GM21786 (cell line): Measurements from ENCODE around the gene FAM241A.
"Not testable (repeated sequence)": the region's sequence is repeated elsewhere in the genome, so short reads cannot be mapped to it uniquely, and the experiment has no call there.

Experiments used
- ATAC-seq: cut with Tn5 transposase; IDR thresholded peaks from one replicate; pipeline ENCODE4 v1.9.1; 2021; ENCODE audit not compliant: unreplicated experiment

Gene FAM241A

DNA sequence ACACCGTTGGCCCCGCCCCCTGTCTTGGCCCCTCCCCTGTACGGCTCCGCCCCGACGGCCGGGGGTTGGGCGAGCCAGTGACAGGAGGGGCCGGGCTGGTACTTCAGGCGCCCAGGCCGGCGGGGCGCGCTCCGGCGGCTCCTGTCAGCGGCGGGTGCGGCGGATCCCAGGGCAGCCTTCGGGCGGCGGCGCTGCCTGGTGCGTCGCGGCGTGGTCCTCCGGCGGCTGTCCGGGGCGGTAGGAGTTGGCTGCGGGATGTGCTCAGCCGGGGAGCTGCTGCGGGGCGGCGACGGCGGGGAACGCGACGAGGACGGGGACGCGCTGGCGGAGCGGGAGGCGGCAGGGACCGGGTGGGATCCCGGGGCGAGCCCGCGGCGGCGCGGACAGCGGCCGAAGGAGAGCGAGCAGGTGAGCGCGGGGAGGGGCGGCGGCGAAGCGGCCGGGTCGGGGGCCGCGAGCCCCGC is at the start of gene FAM241A:
FAM241A (plus strand) TSS at position 129 of the 464 bp plus-strand sequence; CDS start at position 256, 127 bp downstream.
- peak; percentile 84 for ATAC-seq

DNA sequence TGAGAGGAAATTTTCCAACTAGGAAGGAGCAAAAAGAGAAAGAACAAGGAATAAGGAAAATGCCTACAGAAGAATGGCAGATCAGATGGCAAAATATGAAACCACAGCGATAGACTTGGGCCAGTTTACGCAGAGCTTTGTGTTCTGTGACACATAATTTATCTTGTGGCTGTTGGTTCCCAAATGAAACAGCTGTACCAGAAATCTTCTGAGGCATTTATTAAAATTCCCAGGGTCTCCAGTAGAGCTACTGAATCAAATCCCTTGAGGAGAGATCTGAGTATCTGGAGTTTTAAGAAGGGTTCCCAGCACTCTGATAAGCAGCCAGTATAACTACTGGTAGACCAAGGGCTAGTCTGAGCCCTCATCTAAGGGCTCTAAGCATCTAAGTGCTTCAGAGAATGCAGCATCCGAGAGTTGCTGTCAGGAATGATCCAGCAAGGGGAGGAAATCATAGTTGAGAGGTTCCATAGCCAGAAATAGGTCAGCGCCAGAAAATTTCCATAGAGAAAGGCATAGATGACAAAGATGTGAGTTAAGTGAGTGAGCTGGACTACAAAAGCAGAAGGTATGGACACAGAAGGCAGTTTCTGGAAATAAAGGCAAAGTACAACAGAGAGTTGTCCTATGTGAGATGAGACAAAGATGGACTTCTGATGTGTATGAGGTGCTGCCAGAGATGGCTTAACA is 46.3 kb upstream of the FAM241A start:
- ATAC-seq = no peak

DNA sequence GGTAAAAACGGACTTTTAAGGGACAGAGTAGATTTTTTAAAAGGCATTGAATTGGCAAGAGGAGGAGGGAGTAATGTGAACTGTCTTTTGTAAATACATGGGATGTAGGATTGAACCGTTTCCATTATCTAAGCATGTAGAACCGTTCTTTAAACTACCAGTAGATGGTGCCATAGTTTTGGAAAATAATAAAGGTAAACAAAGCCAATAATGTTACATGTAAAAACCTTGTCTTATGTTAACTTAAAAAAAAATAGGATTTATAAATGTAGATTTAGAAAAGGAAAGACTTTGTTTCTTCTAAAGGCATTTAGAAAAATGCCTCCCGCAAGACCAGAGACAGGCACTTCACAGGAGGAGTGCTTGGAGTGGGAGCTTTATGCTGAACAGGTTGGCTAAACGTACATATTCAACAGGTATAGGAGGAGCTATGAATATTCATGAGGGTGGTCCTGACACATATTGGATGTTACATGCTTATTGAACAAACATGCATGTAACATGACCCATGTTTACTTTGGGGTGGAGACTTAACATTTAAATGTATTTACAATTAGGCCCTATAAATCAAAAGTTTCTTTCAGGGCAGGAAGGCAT is 45.5 kb upstream of the FAM241A start:
- peak; percentile 78 for ATAC-seq

DNA sequence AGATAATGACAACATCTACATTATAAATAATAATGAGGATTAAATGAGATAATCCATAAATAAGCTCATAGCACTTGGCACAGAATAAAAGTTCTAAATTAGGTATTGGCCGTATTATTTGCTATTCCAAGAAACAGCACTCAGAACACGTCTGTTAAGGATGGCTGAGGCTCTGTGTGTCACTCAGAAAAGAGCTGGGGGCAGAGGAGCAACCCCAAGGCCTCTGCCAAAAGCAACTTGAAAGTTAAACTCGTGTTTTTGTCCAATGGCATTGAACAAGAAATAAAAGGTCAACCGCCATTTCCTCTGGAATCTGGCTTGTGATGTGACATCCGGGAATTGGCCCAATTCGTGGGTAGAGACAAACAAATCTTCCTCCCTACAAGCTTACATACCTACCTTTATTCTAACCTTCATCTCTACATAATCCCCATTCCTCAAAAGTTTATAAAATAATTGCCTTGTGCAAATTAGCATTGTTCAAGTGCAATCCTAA is 42.3 kb upstream of the FAM241A start:
- no peak for ATAC-seq

DNA sequence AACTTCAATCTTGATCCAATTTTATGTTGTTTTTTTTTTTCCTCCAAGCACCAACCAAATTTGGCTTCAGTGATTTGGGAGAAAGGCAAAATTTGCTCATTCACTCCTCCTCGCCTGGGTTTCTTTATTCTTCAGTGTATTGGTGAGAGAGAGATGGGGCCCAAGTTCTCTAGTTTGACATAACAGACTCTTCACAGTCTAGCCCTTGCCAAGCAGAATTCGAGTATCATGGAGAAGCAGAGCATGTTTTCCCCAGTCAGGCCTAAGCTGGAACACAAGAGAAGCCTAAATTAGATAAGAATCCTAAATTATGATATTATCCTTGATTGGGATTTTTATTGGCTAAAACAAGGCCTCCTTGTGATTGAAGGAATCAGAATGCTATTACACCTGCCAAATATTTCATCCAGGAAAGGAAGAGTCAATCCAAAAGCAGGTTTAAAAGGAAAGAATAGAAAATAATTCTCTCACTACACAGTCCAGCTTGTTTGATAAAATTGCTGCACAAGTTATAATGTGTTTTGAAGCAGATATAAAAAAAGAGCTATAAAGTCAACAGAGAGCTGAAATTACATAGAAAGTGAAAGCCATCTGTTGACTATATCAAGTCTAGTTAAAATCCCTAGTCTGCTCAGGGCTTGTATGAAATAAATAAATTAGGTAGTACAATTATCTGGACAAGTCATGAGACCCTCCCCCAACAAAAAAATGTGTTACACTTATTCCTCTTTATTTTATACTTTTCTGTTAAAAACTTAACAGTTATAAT is 39.9 kb upstream of the FAM241A start:
- no peak for ATAC-seq

DNA sequence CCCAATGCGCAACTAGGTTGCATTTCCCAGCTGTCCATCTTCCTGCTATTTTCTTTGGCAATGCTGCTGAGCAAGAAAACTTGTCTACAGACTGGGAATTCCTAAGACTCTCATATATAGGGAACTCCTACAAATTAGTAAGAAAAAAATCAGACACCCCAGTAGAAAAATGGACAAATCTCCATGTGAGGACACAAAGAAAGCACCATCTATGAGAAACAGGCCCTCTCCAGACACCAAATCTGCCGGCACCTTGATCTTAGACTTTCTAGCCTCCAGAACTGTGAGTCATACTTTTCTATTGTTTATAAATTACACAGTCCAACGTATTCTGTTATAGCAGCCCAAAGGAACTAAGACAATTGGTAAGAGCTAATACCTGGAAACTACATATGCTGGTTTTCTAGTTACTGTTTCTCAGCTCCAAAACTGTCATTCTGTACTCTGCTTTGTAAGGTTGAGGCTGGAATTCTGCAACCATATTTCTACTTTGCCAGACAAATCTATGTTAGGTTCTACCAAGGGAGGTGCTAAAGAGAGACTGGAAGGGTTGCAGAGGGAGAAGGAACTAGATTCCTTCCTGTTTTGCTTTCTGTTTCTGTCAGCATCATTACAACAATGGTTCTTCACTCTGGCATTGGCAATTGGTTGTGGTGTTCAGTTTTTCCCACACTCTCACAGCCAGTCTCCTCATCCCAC is 35.7 kb upstream of the FAM241A start:
- ATAC-seq = no peak

DNA sequence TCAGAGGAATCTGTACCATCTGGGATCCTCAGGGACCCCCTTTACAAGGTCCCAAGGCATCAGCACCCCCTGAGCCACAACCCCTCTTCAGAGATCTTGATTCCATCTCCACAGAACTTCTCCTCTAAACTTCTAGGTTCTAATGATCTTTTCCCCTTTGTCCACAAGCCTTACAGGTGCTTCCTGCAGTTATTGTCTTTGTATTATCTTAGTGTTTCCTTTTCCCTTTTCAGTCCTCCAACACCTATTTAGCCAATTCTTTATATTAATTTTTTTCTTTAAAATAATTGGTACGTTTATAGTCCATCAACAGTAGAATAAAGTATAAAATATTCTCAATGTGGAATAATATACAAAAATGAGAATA is 35.2 kb upstream of the FAM241A start:
- no peak for ATAC-seq

DNA sequence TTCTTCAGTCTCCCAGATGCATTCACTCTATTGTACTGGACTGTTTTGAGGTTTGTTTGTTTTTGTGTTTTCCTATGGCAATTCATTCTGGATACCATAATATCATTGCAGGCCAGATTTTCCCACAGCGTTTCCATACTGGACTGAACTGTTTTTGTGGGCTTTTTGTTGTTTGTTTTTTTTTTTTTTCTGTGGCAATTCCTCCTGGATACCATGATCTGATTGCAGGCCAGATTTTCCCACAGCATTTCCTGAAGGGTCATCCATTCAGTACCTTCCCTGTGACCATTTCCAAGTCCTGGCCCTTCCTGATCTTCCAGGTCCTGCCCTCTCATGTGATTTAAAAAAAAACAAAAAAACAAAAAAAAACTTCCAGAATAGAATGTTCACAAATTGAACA is 33.9 kb upstream of the FAM241A start:
- ATAC-seq = no peak

DNA sequence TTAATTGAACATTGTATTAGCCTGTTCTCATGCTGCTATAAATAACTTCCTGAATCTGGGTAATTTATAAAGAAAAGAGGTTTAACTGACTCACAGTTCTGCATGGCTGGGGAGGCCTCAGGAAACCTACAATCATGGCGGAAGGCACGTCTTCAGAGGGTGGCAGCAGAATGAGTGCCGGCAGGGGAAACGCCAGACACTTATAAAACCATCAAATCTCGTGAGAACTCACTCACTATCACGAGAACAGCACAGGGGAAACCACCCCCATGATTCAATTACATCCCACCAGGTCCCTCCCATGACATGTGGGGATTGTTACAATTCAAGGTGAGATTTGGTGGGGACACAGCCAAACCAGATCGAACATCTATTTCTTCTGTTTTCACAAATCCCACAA is 33.2 kb upstream of the FAM241A start:
- not testable (repeated sequence) for ATAC-seq

DNA sequence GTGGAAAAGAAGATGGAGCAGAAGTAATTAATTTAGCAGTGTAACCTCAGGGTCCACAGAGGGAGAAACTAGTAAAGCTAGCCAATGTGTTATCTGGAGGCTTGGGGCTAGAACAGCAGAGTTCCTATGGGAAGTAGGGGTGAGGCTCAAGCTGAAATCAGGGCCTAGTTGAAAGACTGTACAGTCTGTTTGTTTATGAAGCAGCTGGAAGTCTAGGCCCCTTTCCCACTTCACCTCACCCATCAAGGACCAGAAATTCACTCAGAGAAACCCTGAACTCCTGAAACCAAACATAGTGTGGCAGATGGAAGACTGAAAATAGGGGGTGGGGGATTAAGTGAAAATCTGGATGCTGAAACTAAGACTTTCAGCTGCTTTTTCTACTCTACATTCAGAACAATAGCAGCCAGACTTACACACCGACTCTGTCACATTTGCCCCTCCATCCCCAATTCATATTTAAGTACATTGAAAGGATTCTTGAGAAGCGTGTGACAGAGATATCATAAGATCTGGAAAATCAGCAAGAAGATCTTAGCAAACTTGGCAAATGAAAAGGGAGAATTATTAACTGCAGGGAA is 32.6 kb upstream of the FAM241A start:
- ATAC-seq = no peak

DNA sequence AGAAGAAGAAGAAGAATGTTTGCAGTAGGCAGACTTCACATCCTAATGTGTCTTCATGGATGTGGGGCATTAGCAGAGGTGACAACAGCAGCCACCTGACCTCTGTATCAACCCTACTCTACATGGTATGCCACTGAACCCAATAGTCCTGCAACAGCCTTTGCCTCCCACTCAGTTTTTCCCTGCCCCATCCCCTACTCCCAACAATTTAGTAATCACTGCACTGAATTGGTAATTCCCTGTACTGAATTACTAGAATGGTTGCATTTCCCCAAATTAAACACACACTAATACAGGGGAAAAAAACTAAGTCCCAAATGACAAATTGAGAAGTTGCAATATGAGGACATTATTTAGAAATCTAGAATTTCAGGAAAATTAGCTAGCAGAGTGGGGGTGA is 31.4 kb upstream of the FAM241A start:
- no peak for ATAC-seq

DNA sequence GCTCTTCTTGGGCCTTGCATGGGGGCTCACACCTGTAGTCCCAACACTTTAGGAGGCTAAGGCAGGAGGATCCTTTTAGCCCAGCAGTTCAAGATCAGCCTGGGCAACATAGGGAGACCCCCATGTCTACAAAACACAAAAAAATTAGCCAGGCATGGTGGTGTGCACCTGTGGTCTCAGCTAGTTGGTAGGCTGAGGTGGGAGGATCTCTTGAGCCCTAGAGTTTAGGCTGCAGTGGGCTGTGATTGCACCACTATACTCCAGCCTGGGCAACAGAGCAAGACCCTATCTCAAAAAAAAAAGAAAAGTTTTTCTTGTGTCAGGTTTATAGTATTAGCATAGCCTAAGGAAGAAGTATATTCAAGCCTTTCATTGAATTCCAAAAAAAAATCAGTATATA is 30.8 kb upstream of the FAM241A start:
- ATAC-seq = no peak

DNA sequence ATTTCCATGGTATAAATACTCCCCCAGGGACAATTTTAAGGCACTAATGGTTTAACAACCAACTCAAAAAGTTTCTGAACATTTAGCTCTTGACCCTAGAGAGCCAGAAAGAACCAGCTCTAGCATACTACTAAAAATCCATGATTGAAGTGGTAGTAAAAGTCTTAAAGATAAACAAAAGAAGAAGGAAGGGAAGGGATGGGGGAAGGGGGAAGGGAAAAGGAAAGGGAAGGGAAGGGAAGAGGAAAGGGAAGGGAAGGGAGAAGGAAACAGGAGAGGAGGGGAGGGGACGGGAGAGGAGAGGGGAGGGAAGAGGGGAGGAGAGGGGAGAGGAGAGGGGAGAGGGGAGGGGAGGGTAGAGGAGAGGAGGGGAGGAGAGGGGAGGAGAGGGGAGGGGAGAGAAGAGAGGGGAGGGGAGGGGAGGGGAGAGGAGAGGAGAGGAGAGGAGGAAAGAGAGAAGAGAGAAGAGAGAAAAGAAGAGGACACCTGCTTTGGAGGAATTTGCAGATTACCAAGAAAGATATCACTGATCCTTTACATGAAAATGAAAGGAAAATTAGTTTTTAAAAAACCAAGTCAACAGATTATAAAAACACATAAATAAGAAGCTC is 26.4 kb upstream of the FAM241A start:
- no peak for ATAC-seq

DNA sequence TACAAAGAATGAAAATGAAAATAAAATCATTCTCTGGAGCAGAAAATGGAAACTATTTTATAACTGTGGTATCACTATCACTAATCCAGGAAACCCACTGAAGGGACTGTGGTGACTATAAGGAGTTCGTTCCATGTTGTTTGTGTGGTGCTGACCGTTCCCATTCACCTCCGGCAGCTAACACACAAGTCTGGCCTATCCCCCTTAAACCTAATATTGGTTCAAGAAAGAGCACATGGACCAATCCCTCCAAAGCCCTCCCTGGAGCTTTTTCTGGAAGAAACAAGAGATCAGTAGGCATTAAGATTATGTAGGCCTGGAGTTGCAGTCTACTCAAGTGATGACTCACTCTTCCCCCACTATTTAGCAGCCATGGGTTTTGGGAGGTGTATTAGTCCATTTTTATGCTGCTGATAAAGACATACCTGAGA is 25.9 kb upstream of the FAM241A start:
- ATAC-seq = peak; percentile 85

DNA sequence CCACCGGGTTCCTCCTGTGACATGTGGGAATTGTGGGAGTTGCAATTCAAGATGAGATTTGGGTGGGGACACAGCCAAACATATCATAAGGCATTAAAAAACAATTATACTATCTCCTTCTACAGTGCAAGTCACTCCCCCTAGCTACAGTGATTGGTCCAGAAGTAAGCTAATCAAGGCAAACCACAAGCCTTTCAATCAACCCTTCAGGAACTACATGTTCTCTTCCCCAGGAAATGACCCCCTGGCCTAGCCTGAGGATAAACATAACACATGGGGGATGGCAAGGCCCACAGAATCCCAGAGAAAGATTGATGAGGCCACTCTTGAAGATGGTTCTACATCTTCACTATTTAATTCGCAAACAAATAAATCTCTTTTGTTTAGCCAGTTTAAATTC is 25.2 kb upstream of the FAM241A start:
- no peak for ATAC-seq

DNA sequence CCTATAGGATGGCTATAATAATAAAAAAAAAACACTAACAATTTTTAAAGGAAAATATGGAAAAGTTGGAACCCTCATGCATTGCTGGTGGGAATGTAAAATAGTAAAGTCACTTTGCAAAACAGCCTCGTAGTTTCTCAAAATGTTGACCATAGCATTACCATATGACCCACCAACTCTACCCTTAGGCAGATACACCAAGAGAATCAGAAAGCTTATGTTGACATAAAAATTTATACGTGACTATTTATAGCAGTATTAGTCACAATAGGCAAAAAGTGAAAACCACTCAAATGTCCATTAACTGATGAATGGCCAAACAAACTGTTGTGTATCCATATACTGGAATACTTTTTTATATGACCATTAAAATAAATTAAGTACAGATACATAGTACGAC is 19.8 kb upstream of the FAM241A start:
- no peak for ATAC-seq

DNA sequence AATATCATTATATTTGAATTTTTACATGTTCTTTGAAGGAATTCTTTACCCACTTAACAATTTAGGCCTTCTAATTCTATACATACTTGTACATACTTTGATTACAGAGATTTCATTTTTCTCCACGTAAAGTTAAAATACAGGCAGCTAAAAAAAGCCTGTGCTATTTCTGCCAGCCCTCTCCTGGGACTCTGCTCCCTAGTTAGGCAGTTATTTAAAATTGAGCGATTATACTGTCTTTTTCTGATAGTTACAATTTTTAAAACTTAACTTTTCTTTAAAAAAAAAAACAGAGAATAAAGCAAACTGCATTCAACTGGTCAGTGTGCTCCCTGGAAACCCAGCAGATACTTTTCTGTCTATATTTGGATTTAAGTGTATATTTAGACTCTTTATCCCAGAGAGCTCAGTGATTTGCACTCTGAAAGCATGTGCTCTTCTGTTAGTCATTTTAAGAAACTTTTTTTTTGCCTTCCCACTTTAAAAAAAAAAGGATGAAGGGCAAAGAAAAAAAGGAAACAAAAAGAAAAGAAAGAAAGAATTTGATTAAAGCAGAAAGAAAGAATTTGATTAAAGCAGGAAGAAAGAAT is 18.1 kb upstream of the FAM241A start:
- no peak for ATAC-seq

DNA sequence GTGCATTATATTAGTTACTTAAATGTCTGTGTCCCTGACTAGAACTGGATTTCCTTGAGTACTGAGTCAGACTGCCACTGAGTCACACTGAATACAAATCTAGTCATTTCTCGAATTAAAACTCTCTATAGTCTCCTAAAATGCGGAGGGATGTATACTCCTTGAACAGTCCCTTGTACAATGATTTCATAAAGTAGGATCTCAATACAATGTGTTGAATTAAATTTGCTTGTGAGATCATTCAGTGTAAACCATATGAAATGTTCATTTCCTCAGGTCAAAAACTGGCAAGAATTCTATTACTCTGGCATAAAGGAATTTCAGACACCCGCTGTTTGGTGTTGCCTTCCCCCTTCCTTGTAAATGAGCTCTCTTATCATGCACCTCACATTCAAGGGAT is 17.5 kb upstream of the FAM241A start:
- ATAC-seq = no peak

DNA sequence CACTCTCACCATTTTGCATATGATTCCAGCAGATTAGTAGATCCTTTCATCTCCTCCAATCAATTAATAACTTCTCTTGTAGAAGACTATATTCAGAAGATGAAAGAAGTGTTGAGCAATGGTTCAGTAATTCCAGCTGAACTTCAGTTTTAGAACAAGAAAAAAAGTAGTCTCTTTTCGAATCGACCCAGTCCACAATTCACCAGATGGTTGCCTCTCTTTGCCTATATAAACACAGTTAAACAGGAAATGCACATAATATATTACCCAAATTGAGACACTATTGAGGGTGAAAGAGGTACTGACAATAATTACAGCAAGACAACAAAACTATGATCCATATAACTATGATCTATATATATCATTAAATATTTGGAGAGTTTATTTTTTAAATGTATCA is 16.8 kb upstream of the FAM241A start:
- ATAC-seq = no peak

DNA sequence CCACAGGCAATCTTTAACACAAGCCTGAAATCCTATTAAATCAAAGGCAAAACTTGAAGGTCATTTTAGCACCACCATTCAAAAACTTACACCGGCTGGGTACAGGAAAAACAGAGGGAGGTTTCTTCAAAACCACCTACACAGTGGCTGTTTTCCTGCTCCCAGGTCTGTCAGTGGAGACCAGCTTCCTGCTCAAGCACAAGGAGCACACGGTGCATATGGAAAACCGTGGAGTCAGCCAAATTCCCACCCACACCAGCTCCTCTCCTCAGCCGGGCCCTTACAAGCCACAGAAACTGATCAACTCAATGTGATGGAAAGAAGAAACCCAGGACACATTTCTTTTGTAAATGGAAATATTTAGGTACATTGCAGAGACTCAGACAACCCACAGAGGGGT is 14.3 kb upstream of the FAM241A start:
- ATAC-seq = no peak
